T-cell (primary cell): ENCODE results near the gene DSG3. TPM values are rescaled to one million over a fixed set of nuclear protein-coding genes. Genes with fewer than 3 reads are reported as not detected.

Experiments
- ATAC-seq, 4 experiments: fragments of 200-7000 bp in 3 of 4; fragments of 150-1000 bp in 1 of 4; cut with Tn5 transposase; replicated peaks in 1 of 4; 1 replicate in 3 of 4; 2 replicates in 1 of 4; pipeline ENCODE4 v1.10.0; 2021; ENCODE audit warnings: moderate library complexity in 3 of 4, mild to moderate bottlenecking in 2 of 4, moderate number of reproducible peaks in 1 of 4
- CTCF ChIA-PET, 2 donors: fragments of 300-600 bp; sonication (Branson Sonifier 250); formaldehyde crosslinking; loops; one replicate each; lab custom pipeline; 2022; ENCODE audit warnings: antibody characterized with exemption in 2 of 2; lab: Charles Lee
- POLR2A ChIA-PET, 2 donors: fragments of 300-600 bp; sonication (Branson Sonifier 250); formaldehyde crosslinking; loops; one replicate each; lab custom pipeline; 2022; ENCODE audit warnings: antibody characterized with exemption in 2 of 2; lab: Charles Lee
- DNase-seq, 35 experiments: peaks; one replicate each; pipeline versions ENCODE4 v3.0.0 to v3.0.0-alpha.2; 2013 to 2023
- H3K27ac ChIP-seq: one replicate; pipeline ENCODE4 v1.5.1; 2013; ENCODE audit warnings: low read length
- H3K27me3 ChIP-seq, 2 experiments: replicated peaks in 1 of 2; 1 replicate in 1 of 2; 2 replicates in 1 of 2; pipeline versions ENCODE4 v1.6.1 to v1.7.0; 2013; ENCODE audit warnings: low read length in 1 of 2, mixed read lengths in 1 of 2; ENCODE audit not compliant: control insufficient read depth in 2 of 2, insufficient read depth in 2 of 2; ENCODE audit errors: extremely low read depth in 1 of 2
- H3K36me3 ChIP-seq, 2 donors: 1 replicate in 1 of 2; 2 replicates in 1 of 2; pipeline versions ENCODE4 v1.6.1 to v1.7.0; 2013; ENCODE audit warnings: low read length in 1 of 2; ENCODE audit not compliant: control insufficient read depth in 2 of 2, insufficient read depth in 1 of 2; ENCODE audit errors: extremely low read depth in 1 of 2
- H3K4me1 ChIP-seq, 2 experiments: 1 replicate in 1 of 2; 2 replicates in 1 of 2; pipeline versions ENCODE4 v1.6.1 to v1.7.0; 2013; ENCODE audit warnings: low read length in 2 of 2, mixed read lengths in 1 of 2; ENCODE audit not compliant: insufficient read depth in 2 of 2, control insufficient read depth in 1 of 2; ENCODE audit errors: extremely low read depth in 1 of 2
- H3K4me3 ChIP-seq, 2 donors: 1 replicate in 1 of 2; 2 replicates in 1 of 2; pipeline versions ENCODE4 v1.5.1 to v1.7.0; 2013; ENCODE audit warnings: mild to moderate bottlenecking in 2 of 2, low read length in 1 of 2, moderate library complexity in 1 of 2; ENCODE audit not compliant: control insufficient read depth in 1 of 2; ENCODE audit errors: extremely low read depth in 1 of 2
- H3K9me3 ChIP-seq: 2 replicates; pipeline ENCODE4 v1.7.0; 2013
- H3K27ac Mint-ChIP-seq, 2 donors: one replicate each; pipeline ENCODE4 v1.8.0; 2020 to 2021; ENCODE audit warnings: mild to moderate bottlenecking in 2 of 2, mixed read lengths in 2 of 2
- H3K27me3 Mint-ChIP-seq, 2 donors: one replicate each; pipeline ENCODE4 v1.8.0; 2021 to 2022; ENCODE audit warnings: mixed read lengths in 2 of 2
- H3K36me3 Mint-ChIP-seq: one replicate; pipeline ENCODE4 v1.8.0; 2021; ENCODE audit warnings: mixed read lengths
- H3K4me1 Mint-ChIP-seq, 3 donors: one replicate each; pipeline ENCODE4 v1.8.0; 2020 to 2022; ENCODE audit warnings: mixed read lengths in 3 of 3, mild to moderate bottlenecking in 1 of 3
- H3K4me3 Mint-ChIP-seq, 3 donors: one replicate each; pipeline ENCODE4 v1.8.0; 2020 to 2022; ENCODE audit warnings: mild to moderate bottlenecking in 3 of 3, mixed read lengths in 3 of 3, moderate library complexity in 3 of 3
- H3K9me3 Mint-ChIP-seq, 3 donors: one replicate each; pipeline ENCODE4 v1.8.0; 2020 to 2022; ENCODE audit warnings: mixed read lengths in 3 of 3
- WGBS: methylation state at CpG from one replicate; pipeline ENCODE4 v1.1.5; 2013; ENCODE audit warnings: missing lambda C conversion rate; ENCODE audit not compliant: insufficient coverage; 5-methylcytosine and 5-hydroxymethylcytosine counted together
- total RNA-seq, 35 experiments: library from RNA in 6 of 35; stranded (reverse) in 6 of 35; fragments of 120-200 nt in 1 of 35; gene quantifications; one replicate each; pipeline versions ENCODE4 v1.2.1 to v1.2.4 and lab custom pipeline; 2013 to 2026

Gene DSG3
- total RNA-seq, 5 donors from 2014 or later (not counting 1 experiment from before 2014, with no cell fraction given), result not detected

- H3K27me3 Mint-ChIP-seq, result peaks cover 4 to 7% of the 10 kb centered on the region in 2 donors
- H3K36me3 Mint-ChIP-seq, result no peaks in the 10 kb centered on the region
- H3K27ac Mint-ChIP-seq, result no peak overlapping the region
- CTCF ChIA-PET, result no interaction called here
- Histone ChIP-seq H3K27me3 (no peaks in the 10 kb centered on the region), H3K4me3 (no peak overlapping the region), H3K36me3 (no peaks in the 10 kb centered on the region), H3K27ac (no peak overlapping the region), H3K9me3 (no peaks in the 10 kb centered on the region), H3K4me1 (no peaks in the 10 kb centered on the region)
- POLR2A ChIA-PET, result no interaction called here
- H3K4me1 Mint-ChIP-seq, result no peaks in the 10 kb centered on the region
- H3K4me3 Mint-ChIP-seq, result no peak overlapping the region
- DNase-seq (no peak), ATAC-seq (no peak)
- H3K9me3 Mint-ChIP-seq, result no peaks in the 10 kb centered on the region
These were observed 62.8 kb downstream of the DSG3 start for GRCh38 chr18:31510319-31510718.

DNA sequence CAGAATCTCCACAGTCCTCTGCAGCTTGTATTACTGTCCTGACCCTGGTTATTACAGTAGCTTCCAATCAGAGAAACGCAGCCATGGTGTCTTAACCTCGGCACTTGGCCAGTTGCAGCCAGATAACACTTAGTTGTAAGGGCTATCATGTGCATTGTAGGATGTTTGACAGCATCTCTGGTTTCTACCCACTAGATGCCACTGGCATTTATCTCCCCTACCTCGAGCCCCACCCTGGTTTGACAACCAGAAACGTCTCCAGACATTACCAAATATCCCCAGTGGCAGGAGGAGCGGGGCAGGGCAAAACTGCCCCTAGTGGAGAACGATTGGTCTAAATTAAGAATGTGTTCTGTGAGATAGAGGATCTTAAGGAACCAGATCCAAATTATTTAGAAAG is 63.6 kb downstream of the DSG3 start:
- no CpG with 5 or more reads among the region's 6 CpGs for WGBS
- no peak for DNase-seq
- Histone ChIP-seq H3K9me3 (no peaks in the 10 kb centered on the region), H3K27me3 (no peaks in the 10 kb centered on the region), H3K27ac (no peak overlapping the region), H3K4me1 (no peaks in the 10 kb centered on the region), H3K4me3 (no peak overlapping the region), H3K36me3 (no peaks in the 10 kb centered on the region)
- ChIA-PET POLR2A (no interaction called here), CTCF (no interaction called here)
- Mint-ChIP-seq H3K9me3 (no peaks in the 10 kb centered on the region), H3K36me3 (no peaks in the 10 kb centered on the region), H3K27ac (no peak overlapping the region), H3K27me3 (peaks cover 4 to 7% of the 10 kb centered on the region in 2 donors), H3K4me1 (no peaks in the 10 kb centered on the region), H3K4me3 (no peak overlapping the region)
- ATAC-seq, result no peak

DNA sequence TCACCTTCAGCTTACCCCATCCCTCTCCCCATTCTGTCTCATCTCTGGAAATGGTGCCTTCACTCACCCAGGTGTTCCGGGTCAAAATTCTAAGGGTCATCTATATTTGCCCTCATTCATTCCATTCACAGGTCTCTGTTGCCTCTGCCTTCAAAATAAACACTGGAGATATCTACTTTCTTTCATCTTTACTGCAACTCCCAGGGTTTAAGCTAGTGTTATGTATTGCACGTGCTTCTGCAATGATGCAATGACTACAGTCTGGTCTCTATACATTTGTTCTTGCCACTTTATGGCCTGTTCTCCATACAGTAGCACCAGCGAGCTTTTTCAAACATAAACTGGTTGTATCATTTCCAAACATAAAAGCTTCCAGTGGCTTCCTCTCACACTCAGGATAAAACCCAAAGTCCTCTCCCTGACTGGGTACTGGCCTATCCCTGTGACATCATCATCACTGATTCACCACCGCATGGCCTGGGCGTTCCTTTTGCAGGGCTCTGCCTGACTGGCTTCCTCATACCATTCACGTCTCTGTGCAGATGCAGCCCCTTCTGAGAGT is 64.7 kb downstream of the DSG3 start:
- Histone ChIP-seq H3K27ac (no peak overlapping the region), H3K27me3 (no peaks in the 10 kb centered on the region), H3K36me3 (no peaks in the 10 kb centered on the region), H3K9me3 (no peaks in the 10 kb centered on the region), H3K4me3 (no peak overlapping the region), H3K4me1 (no peaks in the 10 kb centered on the region)
- peaks cover 4 to 7% of the 10 kb centered on the region in 2 donors for H3K27me3 Mint-ChIP-seq
- H3K9me3 Mint-ChIP-seq, result no peaks in the 10 kb centered on the region
- WGBS, result 75% methylated on average over 6 of the region's 6 CpGs
- ChIA-PET CTCF (no interaction called here), POLR2A (no interaction called here)
- no peak for DNase-seq
- no peaks in the 10 kb centered on the region for H3K4me1 Mint-ChIP-seq
- no peak overlapping the region for H3K27ac Mint-ChIP-seq
- no peak overlapping the region for H3K4me3 Mint-ChIP-seq
- no peaks in the 10 kb centered on the region for H3K36me3 Mint-ChIP-seq
- ATAC-seq, result no peak

GRCh38 chr18:31513189-31513935 is 65.8 kb downstream of the DSG3 start:
- ChIA-PET CTCF (no interaction called here), POLR2A (no interaction called here)
- H3K4me3 ChIP-seq, result no peak overlapping the region
- no peak for ATAC-seq
- Mint-ChIP-seq H3K4me3 (no peak overlapping the region), H3K36me3 (no peaks in the 10 kb centered on the region), H3K27ac (no peak overlapping the region), H3K9me3 (no peaks in the 10 kb centered on the region), H3K4me1 (no peaks in the 10 kb centered on the region), H3K27me3 (peaks cover 4 to 7% of the 10 kb centered on the region in 2 donors)
- no CpG with 5 or more reads among the region's 4 CpGs for WGBS
- DNase-seq, result no peak
- H3K27ac ChIP-seq, result no peak overlapping the region
- no peaks in the 10 kb centered on the region for H3K27me3 ChIP-seq
- no peaks in the 10 kb centered on the region for H3K9me3 ChIP-seq
- no peaks in the 10 kb centered on the region for H3K4me1 ChIP-seq
- H3K36me3 ChIP-seq, result no peaks in the 10 kb centered on the region

DNA sequence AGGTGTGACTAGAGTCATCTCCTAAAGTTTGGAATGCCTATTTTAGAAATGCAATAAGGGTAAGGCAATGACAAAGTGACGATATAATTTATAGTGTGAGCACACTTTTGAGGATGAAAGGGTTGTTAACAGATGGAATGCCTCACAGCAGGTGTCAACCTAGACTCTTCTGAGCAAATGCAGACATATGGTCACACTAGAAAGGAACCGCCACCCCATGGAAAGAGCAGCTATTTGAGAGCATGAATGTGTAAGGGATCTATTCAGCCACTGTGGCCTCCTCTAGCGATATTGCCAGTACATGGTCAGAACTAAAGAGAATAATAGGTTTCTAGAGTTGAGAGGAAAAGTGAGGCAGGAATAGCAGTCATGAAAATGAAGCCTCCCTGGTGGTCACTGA is 68.9 kb downstream of the DSG3 start:
- Histone ChIP-seq H3K9me3 (no peaks in the 10 kb centered on the region), H3K27ac (no peak overlapping the region), H3K4me1 (no peaks in the 10 kb centered on the region), H3K4me3 (no peak overlapping the region), H3K27me3 (no peaks in the 10 kb centered on the region), H3K36me3 (no peaks in the 10 kb centered on the region)
- H3K4me3 Mint-ChIP-seq, result no peak overlapping the region
- DNase-seq (no peak), ATAC-seq (no peak)
- H3K36me3 Mint-ChIP-seq, result no peaks in the 10 kb centered on the region
- H3K27ac Mint-ChIP-seq, result no peak overlapping the region
- H3K27me3 Mint-ChIP-seq, result peaks cover 0 to 4% of the 10 kb centered on the region in 2 donors
- 84% methylated on average over 3 of the region's 3 CpGs for WGBS
- POLR2A ChIA-PET, result interaction anchor here in 1 of 2 donors (0.5 kb wide), 1 partner anchor 713 kb away, joined by 4 read pairs; no protein-coding TSS in a partner anchor
- no peaks in the 10 kb centered on the region for H3K4me1 Mint-ChIP-seq
- CTCF ChIA-PET, result no interaction called here
- no peaks in the 10 kb centered on the region for H3K9me3 Mint-ChIP-seq

GRCh38 chr18:31526374-31526773 is 78.8 kb downstream of the DSG3 start:
- H3K36me3 Mint-ChIP-seq, result no peaks in the 10 kb centered on the region
- H3K27me3 Mint-ChIP-seq, result peaks cover 0 to 8% of the 10 kb centered on the region in 2 donors
- DNase-seq (no peak), ATAC-seq (no peak)
- WGBS, result 90% methylated on average over 6 of the region's 7 CpGs
- Histone ChIP-seq H3K36me3 (no peaks in the 10 kb centered on the region), H3K4me1 (no peaks in the 10 kb centered on the region), H3K27me3 (no peaks in the 10 kb centered on the region), H3K27ac (no peak overlapping the region), H3K4me3 (no peak overlapping the region), H3K9me3 (no peaks in the 10 kb centered on the region)
- H3K27ac Mint-ChIP-seq, result no peak overlapping the region
- ChIA-PET CTCF (interaction anchor here in 1 of 2 donors (1.1 kb wide), 1 partner anchor 30 kb away, joined by 3 read pairs; no protein-coding TSS in a partner anchor), POLR2A (no interaction called here)
- no peak overlapping the region for H3K4me3 Mint-ChIP-seq
- H3K4me1 Mint-ChIP-seq, result no peaks in the 10 kb centered on the region
- H3K9me3 Mint-ChIP-seq, result no peaks in the 10 kb centered on the region
